Measurements from ENCODE around the gene RNF175. TPM values are rescaled to one million over a fixed set of nuclear protein-coding genes. Genes with fewer than 3 reads are reported as not detected.

RNF175 gene
- total RNA-seq, 6 experiments from 2014 or later = 0.20 TPM; not detected in 5

GRCh38 chr4:153780221-153780620, 20.4 kb upstream of the RNF175 start:
- H3K36me3 ChIP-seq = no peaks in the 10 kb centered on the region
- H3K27me3 ChIP-seq = no peaks in the 10 kb centered on the region
- ATAC-seq = no peak
- intact Hi-C loops (cut with DNase I) = loop anchor here in 1 of 2 donors (5.0 kb wide), 1 partner anchor 302 kb away; no protein-coding TSS in a partner anchor
- H3K27ac ChIP-seq = no peak overlapping the region
- DNase-seq = no peak
- no peaks in the 10 kb centered on the region for H3K9me3 ChIP-seq
- no peak overlapping the region for H3K4me3 ChIP-seq
- 43% methylated on average over 2 of the region's 2 CpGs for WGBS (ENCODE audit: insufficient coverage, low coverage, low lambda C conversion rate, missing lambda C conversion rate)
- no peak for TF ChIP-seq POLR2A (IDR thresholded peaks at IDR 0.05)
- no peak for TF ChIP-seq CTCF (IDR thresholded peaks at IDR 0.05)
- no peaks in the 10 kb centered on the region for H3K4me1 ChIP-seq

- TF ChIP-seq CTCF (IDR thresholded peaks at IDR 0.05) = no peak
- no peak for TF ChIP-seq POLR2A (IDR thresholded peaks at IDR 0.05)
- WGBS (ENCODE audit: insufficient coverage, low coverage, low lambda C conversion rate, missing lambda C conversion rate) = 63% methylated on average over 1 of the region's 1 CpG
- H3K36me3 ChIP-seq = no peaks in the 10 kb centered on the region
- intact Hi-C loops (cut with DNase I) = no loop called here
- no peak for ATAC-seq
- H3K27ac ChIP-seq = no peak overlapping the region
- no peaks in the 10 kb centered on the region for H3K9me3 ChIP-seq
- no peaks in the 10 kb centered on the region for H3K4me1 ChIP-seq
- no peak overlapping the region for H3K4me3 ChIP-seq
- no peak for DNase-seq
- no peaks in the 10 kb centered on the region for H3K27me3 ChIP-seq
Measured at GRCh38 chr4:153778383-153778782, 18.6 kb upstream of the RNF175 start.

- Histone ChIP-seq H3K4me1 (no peaks in the 10 kb centered on the region), H3K36me3 (no peaks in the 10 kb centered on the region), H3K27me3 (peaks cover 0 to 5% of the 10 kb centered on the region in 2 donors), H3K9me3 (no peaks in the 10 kb centered on the region), H3K4me3 (no peak overlapping the region), H3K27ac (no peak overlapping the region)
- TF ChIP-seq POLR2A (IDR thresholded peaks at IDR 0.05) = no peak
- no peak for TF ChIP-seq CTCF (IDR thresholded peaks at IDR 0.05)
- DNase-seq (no peak), ATAC-seq (no peak)
- intact Hi-C loops (cut with DNase I) = no loop called here
Measured at GRCh38 chr4:153777421-153777820, 17.6 kb upstream of the RNF175 start.

GRCh38 chr4:153776601-153777000, 16.8 kb upstream of the RNF175 start:
- no peak overlapping the region for H3K27ac ChIP-seq
- H3K4me1 ChIP-seq = no peaks in the 10 kb centered on the region
- TF ChIP-seq CTCF (IDR thresholded peaks at IDR 0.05) (no peak), POLR2A (IDR thresholded peaks at IDR 0.05) (no peak)
- H3K9me3 ChIP-seq = no peaks in the 10 kb centered on the region
- ATAC-seq (no peak), DNase-seq (no peak)
- WGBS (ENCODE audit: insufficient coverage, low coverage, low lambda C conversion rate, missing lambda C conversion rate) = 56% methylated on average over 2 of the region's 3 CpGs
- H3K4me3 ChIP-seq = no peak overlapping the region
- H3K36me3 ChIP-seq = no peaks in the 10 kb centered on the region
- intact Hi-C loops (cut with DNase I) = no loop called here
- peaks cover 0 to 5% of the 10 kb centered on the region in 2 donors for H3K27me3 ChIP-seq

GRCh38 chr4:153773236-153773690, 13.4 kb upstream of the RNF175 start:
- no peak for DNase-seq
- intact Hi-C loops (cut with DNase I) = no loop called here

More at GRCh38 chr4:153773236-153773690, 13.4 kb upstream of the RNF175 start:
- no peaks in the 10 kb centered on the region for H3K4me1 ChIP-seq
- 40% methylated on average over 1 of the region's 2 CpGs for WGBS (ENCODE audit: insufficient coverage, low coverage, low lambda C conversion rate, missing lambda C conversion rate)
- no peaks in the 10 kb centered on the region for H3K9me3 ChIP-seq
- H3K27me3 ChIP-seq = peaks cover 0 to 5% of the 10 kb centered on the region in 2 donors
- no peaks in the 10 kb centered on the region for H3K36me3 ChIP-seq
- TF ChIP-seq POLR2A (IDR thresholded peaks at IDR 0.05) (no peak), CTCF (IDR thresholded peaks at IDR 0.05) (no peak)
- peak in 1 of 4 donors; percentile 29 for ATAC-seq
- H3K4me3 ChIP-seq = no peak overlapping the region
- H3K27ac ChIP-seq = no peak overlapping the region
